IMR-90 (cell line): ENCODE results near the gene SOS1.

Experiments used
- BHLHE40 ChIP-seq: fragments of 150-350 bp; IDR thresholded peaks from 2 replicates; pipeline ENCODE4 v1.6.1; 2016; ENCODE audit warnings: mild to moderate bottlenecking, low read depth, low read length
- CEBPB ChIP-seq: IDR thresholded peaks from 2 replicates; pipeline ENCODE4 v1.6.1; 2012; ENCODE audit warnings: low read depth, low read length, improper control_type of control experiment
- CHD1 ChIP-seq: IDR thresholded peaks from 2 replicates; pipeline ENCODE4 v1.6.1; 2012; ENCODE audit warnings: low read depth, low read length, improper control_type of control experiment
- CTCF ChIP-seq: conservative IDR thresholded peaks from 2 replicates; pipeline ENCODE4 v1.5.1; 2012; ENCODE audit warnings: mild to moderate bottlenecking, low read depth, low read length, improper control_type of control experiment
- ELK1 ChIP-seq: fragments of 150-350 bp; IDR thresholded peaks from 2 replicates; pipeline ENCODE4 v1.6.1; 2016; ENCODE audit warnings: low read depth, mild to moderate bottlenecking, low read length, moderate library complexity, borderline replicate concordance
- FOS ChIP-seq: fragments of 150-350 bp; IDR thresholded peaks from 2 replicates; pipeline ENCODE4 v1.6.1; 2016; ENCODE audit warnings: low read depth, low read length
- MAZ ChIP-seq: IDR thresholded peaks from 2 replicates; pipeline ENCODE4 v1.6.1; 2012; ENCODE audit warnings: low read depth, mild to moderate bottlenecking, low read length, improper control_type of control experiment, moderate library complexity, borderline replicate concordance
- MXI1 ChIP-seq: IDR thresholded peaks from 2 replicates; pipeline ENCODE4 v1.6.1; 2012; ENCODE audit warnings: low read depth, mild to moderate bottlenecking, low read length, moderate library complexity, borderline replicate concordance
- NFE2L2 ChIP-seq: fragments of 150-350 bp; IDR thresholded peaks from 2 replicates; pipeline ENCODE4 v1.6.1; 2016; ENCODE audit warnings: low read depth, mild to moderate bottlenecking, low read length
- POLR2A ChIP-seq: IDR thresholded peaks from 2 replicates; pipeline ENCODE4 v1.6.1; 2012; ENCODE audit warnings: mild to moderate bottlenecking, low read depth, low read length
- RAD21 ChIP-seq: IDR thresholded peaks from 2 replicates; pipeline ENCODE4 v1.6.1; 2012; ENCODE audit warnings: low read length, improper control_type of control experiment
- RCOR1 ChIP-seq: IDR thresholded peaks from 2 replicates; pipeline ENCODE4 v1.6.1; 2012; ENCODE audit warnings: mild to moderate bottlenecking, low read length, improper control_type of control experiment; ENCODE audit not compliant: insufficient replicate concordance
- RFX5 ChIP-seq: IDR thresholded peaks from 2 replicates; pipeline ENCODE4 v1.8.0; 2012; ENCODE audit warnings: low read depth, mild to moderate bottlenecking, low read length, moderate library complexity
- USF2 ChIP-seq: fragments of 150-350 bp; IDR thresholded peaks from 2 replicates; pipeline ENCODE4 v1.6.1; 2017; ENCODE audit warnings: mild to moderate bottlenecking, antibody characterized with exemption, low read length, low read depth

GRCh38 chr2:39124746-39125057, 3.9 kb upstream of the SOS1 start:
- TF ChIP-seq POLR2A, result no peak
- TF ChIP-seq RCOR1, result no peak
- TF ChIP-seq CTCF, result no peak
- no peak for TF ChIP-seq CHD1
- TF ChIP-seq MXI1, result no peak
- TF ChIP-seq RAD21, result no peak
- TF ChIP-seq CEBPB, result peak; percentile 91; the same call in 1 of the 2 replicates
- no peak for TF ChIP-seq BHLHE40
- TF ChIP-seq USF2, result no peak
- no peak for TF ChIP-seq NFE2L2
- TF ChIP-seq RFX5, result no peak
- no peak for TF ChIP-seq MAZ
- TF ChIP-seq FOS, result no peak
- TF ChIP-seq ELK1, result no peak
